ENCODE results near the gene PLCB3.

DNA sequence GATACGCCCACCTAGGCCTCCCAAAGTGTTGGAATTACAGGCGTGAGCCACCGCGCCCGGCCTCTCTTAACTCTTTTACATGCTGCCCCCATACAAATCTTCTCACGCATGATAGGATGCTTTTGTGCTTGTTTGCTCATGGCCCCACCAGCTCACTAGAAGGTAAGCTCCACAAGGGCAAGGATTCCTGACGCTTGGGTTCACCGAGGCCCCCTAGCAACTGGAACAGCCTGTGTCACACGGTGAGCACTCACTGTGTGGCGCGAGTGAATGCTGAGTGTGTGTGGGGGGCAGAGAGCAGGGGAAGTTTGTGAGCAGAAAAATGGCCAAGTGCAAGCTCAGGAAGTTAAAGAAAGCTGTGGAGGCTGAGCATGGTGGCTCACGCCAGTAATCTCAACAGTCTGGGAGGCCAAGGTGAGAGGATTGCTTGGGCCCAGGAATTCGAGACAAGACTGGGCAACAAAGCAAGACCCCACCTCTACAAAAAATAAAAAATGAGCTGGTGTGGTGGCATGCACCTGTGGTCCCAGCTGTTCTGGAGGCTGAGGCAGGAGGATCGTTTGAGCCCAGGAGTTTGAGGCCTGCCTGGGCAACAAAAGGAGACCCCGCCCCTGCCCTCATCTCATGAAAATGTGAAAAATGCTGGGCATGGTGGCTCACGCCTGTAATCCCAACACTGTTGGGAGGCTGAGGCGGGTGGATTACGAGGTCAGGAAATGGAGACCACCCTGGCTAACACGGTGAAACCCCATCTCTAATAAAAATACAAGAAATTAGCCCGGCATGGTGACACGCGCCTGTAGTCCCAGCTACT, 30.8 kb downstream of the PLCB3 start:
- TF ChIP-seq POLR2A (IDR thresholded peaks at IDR 0.05; ENCODE audit: low read depth, low read length) (no peak), SPI1 (IDR thresholded peaks at IDR 0.05; ENCODE audit: low read depth, low read length) (no peak), POLR2AphosphoS5 (IDR thresholded peaks at IDR 0.05; ENCODE audit: low read depth, low read length) (no peak)
